ENCODE measurements around the gene TBXAS1.

GRCh38 chr7:139913845-139914135 is 84.7 kb downstream of the TBXAS1 start:
- no peak for TF ChIP-seq CTCF (IDR thresholded peaks at IDR 0.05)
- no peak for TF ChIP-seq POLR2A (IDR thresholded peaks at IDR 0.05)
